GM12872 (cell line): ENCODE data around the gene NHLH2.

Source experiments
- CTCF ChIP-seq: IDR thresholded peaks from 3 replicates; pipeline ENCODE4 v1.5.1; 2011; ENCODE audit warnings: low read depth, mild to moderate bottlenecking, low read length, moderate library complexity; ENCODE audit not compliant: insufficient read depth

NHLH2 gene

DNA sequence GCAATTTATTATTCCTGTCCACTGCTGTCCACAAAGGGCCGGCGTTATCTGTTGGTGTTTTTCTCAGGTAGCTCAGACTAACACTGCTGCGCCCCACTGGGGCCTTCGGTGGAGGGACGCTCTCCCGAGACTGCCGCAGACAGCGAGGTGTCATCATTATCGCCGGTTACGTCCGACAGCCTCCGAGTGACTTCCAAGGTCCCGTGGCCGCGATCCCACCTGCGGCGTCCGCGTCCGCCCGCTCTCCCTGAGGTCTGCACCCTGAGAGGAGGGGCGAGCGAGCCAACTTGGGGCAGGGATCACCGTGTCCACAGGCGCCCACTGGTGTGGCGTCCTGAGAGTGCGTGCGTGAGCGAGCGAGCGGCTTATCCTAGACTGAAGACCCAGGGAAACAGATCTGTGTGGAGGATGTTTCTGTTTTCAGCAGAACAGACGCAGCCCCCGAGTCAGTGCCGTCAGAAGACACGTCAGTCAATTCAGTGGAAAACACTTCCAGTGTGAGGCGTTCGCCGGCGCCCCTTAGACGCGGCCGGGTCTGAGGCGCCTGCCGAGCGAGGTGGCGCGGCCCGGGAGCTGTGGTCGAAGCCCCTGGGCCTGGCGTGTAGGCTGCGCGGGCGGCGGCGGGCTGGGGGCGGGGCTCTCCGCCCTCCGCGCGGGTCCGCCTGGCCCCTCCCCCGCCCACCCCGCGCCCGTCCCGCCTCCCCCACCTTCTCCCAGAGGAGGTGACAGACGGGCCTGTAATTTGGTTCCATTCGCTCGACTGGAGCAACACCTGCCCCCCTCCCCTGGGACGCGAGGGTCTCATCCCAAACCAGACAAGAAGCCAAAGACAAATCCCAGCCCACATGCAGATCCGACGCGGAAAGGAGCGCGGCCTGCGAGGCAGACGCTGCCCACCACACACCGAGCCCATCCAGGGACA lies 12.6 kb downstream of the NHLH2 start:
- no peak for TF ChIP-seq CTCF

DNA sequence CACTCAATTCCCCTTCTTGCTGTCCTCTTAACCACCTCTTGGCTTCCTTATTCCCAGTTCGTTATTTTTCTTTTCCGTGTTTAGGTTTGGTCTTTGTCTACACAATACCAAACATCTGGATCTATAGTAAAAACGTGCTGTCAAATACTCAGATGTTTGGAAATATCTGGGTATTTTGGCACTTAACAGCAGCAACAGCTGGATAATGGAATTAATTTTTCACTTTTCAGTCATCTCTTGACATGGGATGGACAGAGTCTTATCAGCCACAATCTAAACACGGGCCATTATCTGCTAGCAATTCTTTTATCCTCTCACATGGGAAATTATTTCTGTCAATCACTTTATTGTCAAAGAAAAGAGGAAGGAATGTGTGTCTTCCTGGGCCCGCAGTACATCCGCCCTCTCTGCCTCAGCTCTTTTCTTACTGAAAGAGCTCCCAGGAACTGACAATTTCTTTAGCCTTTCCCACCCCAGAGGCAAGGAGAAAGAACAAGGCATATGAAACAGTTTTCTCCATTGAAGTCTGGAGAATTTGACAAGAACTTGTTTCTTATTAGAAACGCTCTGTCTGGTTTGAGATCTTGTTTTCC lies 13.4 kb downstream of the NHLH2 start:
- TF ChIP-seq CTCF = no peak

GRCh38 chr1:115826628-115827027 lies 14.3 kb downstream of the NHLH2 start:
- TF ChIP-seq CTCF = no peak

- TF ChIP-seq CTCF = no peak
Observed at GRCh38 chr1:115822117-115822516, 18.8 kb downstream of the NHLH2 start.

DNA sequence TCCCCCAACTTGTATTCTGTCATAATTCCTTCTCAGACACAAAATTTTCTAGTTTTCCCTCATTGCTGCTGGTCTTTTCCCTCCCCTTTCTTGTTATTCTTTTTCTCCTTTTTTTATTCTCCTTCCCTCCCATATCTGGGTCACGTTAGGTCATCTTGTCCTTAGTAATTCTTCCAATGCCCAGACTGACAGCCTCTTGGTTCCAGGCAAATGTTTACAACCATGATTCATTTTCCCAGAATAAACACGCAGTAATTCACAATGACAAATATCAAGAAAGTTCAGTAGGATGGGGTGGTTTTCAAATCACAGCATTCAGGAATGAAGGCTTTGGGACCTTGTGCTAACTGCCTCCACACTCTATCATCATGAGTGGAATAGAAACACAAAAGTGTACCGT lies 25.2 kb downstream of the NHLH2 start:
- TF ChIP-seq CTCF = no peak

GRCh38 chr1:115814685-115815398 lies 26.1 kb downstream of the NHLH2 start:
- no peak for TF ChIP-seq CTCF

DNA sequence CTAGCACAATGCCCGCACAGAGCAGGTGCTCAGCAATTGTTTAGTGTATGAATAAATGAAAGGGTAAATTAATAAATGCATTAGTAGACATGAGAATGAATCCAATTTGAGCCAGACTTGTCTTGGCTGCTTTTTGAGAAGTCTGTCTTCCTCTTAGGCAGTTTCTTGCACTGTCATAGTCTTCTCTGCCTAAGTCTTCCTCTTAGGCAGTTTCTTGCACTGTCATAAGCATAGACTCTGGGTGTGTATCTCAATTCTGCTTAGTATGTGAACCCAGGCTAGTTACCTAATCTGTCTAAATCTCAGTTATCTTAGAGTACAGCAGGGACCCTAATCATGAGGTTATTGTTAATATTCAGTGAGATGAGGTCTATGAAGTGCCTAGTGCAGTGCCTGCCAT lies 27.2 kb downstream of the NHLH2 start:
- no peak for TF ChIP-seq CTCF
